ENCODE results near the gene ILF3. TPM values are rescaled to one million over a fixed set of nuclear protein-coding genes. Genes with fewer than 3 reads are reported as not detected.

The ILF3 gene
- total and polyA plus RNA-seq, 2 of the 13 experiments (the other 11 are each of a cell fraction or from before 2014, with no cell fraction given) = 120 to 173 TPM

DNA sequence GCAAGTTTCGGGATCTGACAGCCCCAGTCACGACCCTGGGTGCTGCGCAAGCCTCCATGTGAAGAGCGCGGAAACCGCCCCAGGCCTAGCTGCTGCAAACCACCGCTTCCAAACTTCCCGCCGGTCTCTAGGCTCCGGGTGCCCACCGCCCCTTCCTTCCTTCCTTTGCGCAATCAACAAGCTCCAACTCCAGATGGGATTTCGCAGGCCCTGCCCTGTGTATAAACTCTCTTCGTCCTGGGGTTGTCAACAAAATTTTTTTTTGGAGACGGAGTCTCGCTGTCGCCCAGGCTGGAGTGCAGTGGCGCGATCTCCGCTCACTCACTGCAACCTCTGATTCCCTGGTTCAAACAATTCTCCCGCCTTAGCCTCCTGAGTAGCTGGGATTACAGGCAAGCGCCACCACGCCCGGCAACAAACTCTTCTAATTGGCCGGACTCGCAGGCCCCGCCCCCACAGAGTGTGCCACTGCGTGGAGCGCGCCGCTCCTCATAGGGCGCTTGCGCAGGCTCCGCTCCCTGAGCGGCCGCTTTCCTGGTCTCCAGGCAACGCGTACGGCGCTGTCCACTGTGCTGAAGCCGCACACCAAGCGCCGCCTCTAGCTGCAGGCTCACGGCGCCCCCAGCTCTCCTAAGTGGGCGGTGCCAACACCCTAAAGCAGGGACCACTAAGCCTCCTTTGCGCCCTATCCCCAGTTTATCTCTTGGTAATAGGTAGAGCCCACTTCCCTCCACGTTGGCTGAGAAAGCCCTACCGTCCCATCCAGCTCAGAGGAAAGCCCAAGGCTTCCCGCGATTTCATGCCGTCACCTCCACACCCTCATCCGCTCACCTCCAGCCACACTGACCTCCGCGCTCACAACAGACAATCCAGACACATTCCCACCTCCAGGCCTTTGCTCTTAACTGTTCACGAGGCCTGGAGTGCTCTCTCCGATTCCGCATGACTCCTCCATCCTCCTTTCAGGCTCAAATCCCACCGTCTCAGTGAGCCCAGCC, 41.6 kb downstream of the ILF3 start (continued):
- TF ChIP-seq ZNF781 (CRISPR knock-in tag; IDR thresholded peaks at IDR 0.05; ENCODE audit: borderline replicate concordance, not compliant biosample characterization) (peak; percentile 95), NFE2L1 (CRISPR knock-in tag; IDR thresholded peaks at IDR 0.05; ENCODE audit: borderline replicate concordance) (no peak), ZNF569 (CRISPR knock-in tag; IDR thresholded peaks at IDR 0.05; ENCODE audit: borderline replicate concordance) (no peak), ZNF839 (CRISPR knock-in tag; IDR thresholded peaks at IDR 0.05; ENCODE audit: borderline replicate concordance) (no peak), ZNF703 (CRISPR knock-in tag; IDR thresholded peaks at IDR 0.05; ENCODE audit: borderline replicate concordance) (0 out of 2 replicates have a peak, but pooled peaks have one; percentile 34), PHF8 (CRISPR knock-in tag; IDR thresholded peaks at IDR 0.05) (no peak), PHF5A (CRISPR knock-in tag; IDR thresholded peaks at IDR 0.05; ENCODE audit: low read depth, unreplicated experiment) (no peak), ZNF24 (IDR thresholded peaks at IDR 0.05) (no peak), ZNF44 (CRISPR knock-in tag; IDR thresholded peaks at IDR 0.05) (no peak), SP2 (CRISPR knock-in tag; IDR thresholded peaks at IDR 0.05) (0 out of 2 replicates have a peak, but pooled peaks have one; percentile 30), SIN3A (IDR thresholded peaks at IDR 0.05; ENCODE audit: borderline replicate concordance, low read depth, low read length) (peak; percentile 99), FOXJ3 (CRISPR knock-in tag; IDR thresholded peaks at IDR 0.05; ENCODE audit: borderline replicate concordance) (no peak), MXD4 (CRISPR knock-in tag; IDR thresholded peaks at IDR 0.05) (peak; percentile 96), JUN (CRISPR knock-in tag; IDR thresholded peaks at IDR 0.05) (no peak)
- TF ChIP-seq, protein P1, sequence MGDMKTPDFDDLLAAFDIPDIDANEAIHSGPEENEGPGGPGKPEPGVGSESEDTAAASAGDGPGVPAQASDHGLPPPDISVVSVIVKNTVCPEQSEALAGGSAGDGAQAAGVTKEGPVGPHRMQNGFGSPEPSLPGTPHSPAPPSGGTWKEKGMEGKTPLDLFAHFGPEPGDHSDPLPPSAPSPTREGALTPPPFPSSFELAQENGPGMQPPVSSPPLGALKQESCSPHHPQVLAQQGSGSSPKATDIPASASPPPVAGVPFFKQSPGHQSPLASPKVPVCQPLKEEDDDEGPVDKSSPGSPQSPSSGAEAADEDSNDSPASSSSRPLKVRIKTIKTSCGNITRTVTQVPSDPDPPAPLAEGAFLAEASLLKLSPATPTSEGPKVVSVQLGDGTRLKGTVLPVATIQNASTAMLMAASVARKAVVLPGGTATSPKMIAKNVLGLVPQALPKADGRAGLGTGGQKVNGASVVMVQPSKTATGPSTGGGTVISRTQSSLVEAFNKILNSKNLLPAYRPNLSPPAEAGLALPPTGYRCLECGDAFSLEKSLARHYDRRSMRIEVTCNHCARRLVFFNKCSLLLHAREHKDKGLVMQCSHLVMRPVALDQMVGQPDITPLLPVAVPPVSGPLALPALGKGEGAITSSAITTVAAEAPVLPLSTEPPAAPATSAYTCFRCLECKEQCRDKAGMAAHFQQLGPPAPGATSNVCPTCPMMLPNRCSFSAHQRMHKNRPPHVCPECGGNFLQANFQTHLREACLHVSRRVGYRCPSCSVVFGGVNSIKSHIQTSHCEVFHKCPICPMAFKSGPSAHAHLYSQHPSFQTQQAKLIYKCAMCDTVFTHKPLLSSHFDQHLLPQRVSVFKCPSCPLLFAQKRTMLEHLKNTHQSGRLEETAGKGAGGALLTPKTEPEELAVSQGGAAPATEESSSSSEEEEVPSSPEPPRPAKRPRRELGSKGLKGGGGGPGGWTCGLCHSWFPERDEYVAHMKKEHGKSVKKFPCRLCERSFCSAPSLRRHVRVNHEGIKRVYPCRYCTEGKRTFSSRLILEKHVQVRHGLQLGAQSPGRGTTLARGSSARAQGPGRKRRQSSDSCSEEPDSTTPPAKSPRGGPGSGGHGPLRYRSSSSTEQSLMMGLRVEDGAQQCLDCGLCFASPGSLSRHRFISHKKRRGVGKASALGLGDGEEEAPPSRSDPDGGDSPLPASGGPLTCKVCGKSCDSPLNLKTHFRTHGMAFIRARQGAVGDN (CRISPR knock-in tag; IDR thresholded peaks at IDR 0.05) = peak; percentile 72
- TF ChIP-seq, protein P2, sequence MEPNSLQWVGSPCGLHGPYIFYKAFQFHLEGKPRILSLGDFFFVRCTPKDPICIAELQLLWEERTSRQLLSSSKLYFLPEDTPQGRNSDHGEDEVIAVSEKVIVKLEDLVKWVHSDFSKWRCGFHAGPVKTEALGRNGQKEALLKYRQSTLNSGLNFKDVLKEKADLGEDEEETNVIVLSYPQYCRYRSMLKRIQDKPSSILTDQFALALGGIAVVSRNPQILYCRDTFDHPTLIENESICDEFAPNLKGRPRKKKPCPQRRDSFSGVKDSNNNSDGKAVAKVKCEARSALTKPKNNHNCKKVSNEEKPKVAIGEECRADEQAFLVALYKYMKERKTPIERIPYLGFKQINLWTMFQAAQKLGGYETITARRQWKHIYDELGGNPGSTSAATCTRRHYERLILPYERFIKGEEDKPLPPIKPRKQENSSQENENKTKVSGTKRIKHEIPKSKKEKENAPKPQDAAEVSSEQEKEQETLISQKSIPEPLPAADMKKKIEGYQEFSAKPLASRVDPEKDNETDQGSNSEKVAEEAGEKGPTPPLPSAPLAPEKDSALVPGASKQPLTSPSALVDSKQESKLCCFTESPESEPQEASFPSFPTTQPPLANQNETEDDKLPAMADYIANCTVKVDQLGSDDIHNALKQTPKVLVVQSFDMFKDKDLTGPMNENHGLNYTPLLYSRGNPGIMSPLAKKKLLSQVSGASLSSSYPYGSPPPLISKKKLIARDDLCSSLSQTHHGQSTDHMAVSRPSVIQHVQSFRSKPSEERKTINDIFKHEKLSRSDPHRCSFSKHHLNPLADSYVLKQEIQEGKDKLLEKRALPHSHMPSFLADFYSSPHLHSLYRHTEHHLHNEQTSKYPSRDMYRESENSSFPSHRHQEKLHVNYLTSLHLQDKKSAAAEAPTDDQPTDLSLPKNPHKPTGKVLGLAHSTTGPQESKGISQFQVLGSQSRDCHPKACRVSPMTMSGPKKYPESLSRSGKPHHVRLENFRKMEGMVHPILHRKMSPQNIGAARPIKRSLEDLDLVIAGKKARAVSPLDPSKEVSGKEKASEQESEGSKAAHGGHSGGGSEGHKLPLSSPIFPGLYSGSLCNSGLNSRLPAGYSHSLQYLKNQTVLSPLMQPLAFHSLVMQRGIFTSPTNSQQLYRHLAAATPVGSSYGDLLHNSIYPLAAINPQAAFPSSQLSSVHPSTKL (CRISPR knock-in tag; IDR thresholded peaks at IDR 0.05) = peak; percentile 39; the same call in 1 of the 2 replicates
- TF ChIP-seq, protein P3, sequence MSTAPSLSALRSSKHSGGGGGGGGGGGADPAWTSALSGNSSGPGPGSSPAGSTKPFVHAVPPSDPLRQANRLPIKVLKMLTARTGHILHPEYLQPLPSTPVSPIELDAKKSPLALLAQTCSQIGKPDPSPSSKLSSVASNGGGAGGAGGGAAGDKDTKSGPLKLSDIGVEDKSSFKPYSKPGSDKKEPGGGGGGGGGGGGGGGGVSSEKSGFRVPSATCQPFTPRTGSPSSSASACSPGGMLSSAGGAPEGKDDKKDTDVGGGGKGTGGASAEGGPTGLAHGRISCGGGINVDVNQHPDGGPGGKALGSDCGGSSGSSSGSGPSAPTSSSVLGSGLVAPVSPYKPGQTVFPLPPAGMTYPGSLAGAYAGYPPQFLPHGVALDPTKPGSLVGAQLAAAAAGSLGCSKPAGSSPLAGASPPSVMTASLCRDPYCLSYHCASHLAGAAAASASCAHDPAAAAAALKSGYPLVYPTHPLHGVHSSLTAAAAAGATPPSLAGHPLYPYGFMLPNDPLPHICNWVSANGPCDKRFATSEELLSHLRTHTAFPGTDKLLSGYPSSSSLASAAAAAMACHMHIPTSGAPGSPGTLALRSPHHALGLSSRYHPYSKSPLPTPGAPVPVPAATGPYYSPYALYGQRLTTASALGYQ (CRISPR knock-in tag; IDR thresholded peaks at IDR 0.05) = no peak
- TF ChIP-seq, protein P4, sequence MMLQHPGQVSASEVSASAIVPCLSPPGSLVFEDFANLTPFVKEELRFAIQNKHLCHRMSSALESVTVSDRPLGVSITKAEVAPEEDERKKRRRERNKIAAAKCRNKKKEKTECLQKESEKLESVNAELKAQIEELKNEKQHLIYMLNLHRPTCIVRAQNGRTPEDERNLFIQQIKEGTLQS (CRISPR knock-in tag; IDR thresholded peaks at IDR 0.05) = peak; percentile 77; the same call in 1 of the 2 replicates

All from HepG2 (cell line).